ENCODE measurements around the gene PRICKLE2. TPM values are rescaled to one million over a fixed set of nuclear protein-coding genes. Genes with fewer than 3 reads are reported as not detected.

Gene PRICKLE2
- total RNA-seq, 1 experiment from 2014 or later, result 9.5 TPM

DNA sequence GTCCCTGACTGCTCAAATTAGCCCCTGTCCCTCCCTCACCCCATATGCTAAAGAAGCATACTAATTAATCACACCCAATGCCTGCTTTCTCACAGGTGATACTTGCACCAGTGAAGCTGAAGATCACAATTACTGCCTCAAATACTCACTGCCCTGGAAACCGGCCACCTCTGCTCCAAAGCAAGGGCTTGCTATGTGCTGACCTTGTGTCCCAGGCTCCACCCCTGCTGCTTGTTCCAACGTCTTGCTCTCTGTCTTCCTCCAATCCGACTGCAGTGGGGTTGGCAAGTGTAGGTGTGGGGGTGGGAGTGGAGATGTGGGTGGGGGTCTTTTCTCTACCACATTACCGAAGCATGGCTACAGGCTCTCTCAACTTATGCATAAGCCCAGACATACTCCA, 146.3 kb downstream of the PRICKLE2 start:
- DNase-seq (ENCODE audit: low read depth), result no peak

DNA sequence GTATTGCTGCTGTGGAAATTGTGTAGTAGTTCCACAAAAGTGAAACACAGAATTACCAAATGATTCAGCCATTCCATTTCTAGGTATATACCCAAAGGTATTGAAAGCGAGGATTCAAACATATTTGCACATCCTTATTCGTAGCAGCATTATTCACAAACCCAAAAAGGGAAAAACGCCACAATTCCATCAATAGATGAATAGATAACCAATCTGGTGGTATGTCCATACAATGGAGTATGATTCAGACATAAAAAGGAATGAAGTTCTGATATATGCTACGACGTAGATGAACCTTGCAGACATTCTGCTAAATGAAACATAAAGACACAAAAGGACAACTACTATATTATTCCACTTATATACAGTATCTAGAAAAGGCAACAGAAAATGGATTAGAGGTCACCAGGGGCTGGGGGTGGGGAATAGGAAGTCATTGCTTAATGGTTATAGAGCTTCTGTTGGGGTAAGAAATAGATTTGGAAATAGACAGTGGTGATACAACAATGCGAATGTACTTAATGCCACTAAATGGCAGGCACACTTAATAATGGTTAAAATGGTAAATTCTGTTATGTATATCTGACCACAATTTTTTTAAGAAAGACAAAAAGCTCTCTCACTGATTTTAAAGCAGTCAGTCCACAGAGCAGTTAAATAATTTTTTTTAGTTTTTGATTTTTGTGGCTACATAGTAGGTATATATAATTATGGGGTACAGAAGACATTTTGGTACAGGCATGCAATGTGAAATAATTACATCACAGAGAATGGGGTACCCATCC, 150.2 kb downstream of the PRICKLE2 start:
- DNase-seq (ENCODE audit: low read depth), result no peak

DNA sequence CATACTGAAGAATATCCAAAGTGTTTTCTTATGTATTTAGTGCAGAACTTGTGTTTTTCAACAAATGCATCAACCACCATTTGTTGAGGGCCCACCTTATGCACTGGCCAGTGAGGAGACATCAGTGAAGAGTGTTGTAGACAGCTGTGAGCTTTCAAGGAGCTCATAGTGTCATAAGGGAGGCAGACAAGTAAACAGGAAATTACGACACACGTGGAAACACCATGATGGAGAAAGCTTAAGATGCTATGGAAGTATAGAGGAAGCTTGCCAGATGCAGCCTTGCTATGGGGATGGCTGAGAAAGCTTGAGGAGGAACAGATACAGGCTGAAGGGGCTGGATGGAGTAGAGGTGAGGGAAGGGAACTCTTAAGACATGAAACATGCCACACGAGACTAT, 151.2 kb downstream of the PRICKLE2 start:
- DNase-seq (ENCODE audit: low read depth), result no peak

DNA sequence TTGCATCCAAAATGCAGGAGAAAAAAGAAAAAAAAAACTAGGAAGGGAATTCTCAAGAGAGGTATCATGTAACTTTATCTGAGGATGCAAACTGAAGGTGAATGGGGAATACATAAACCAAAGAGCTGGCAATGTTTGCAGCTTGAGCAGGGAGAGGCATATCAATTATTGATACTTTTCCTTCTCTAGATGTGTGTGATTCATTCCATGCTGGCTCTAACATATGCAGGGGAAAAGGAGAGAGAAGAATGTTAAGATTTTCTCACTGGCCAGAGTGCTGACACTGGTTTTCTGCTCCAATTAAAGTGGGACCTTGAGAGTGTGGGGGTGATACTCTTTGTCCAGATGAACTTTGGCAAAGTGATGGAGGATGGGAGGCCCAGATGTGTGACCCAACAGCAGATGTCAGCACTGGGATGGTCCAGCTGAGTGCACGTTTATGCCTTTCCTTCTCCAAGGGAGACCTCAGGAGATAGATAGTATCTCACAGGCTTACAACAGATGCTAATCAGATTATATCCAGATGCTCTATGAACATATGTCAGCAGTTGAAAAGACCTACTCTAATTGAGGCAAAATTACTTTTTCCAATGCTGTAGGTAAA, 152.0 kb downstream of the PRICKLE2 start:
- DNase-seq (ENCODE audit: low read depth), result no peak

DNA sequence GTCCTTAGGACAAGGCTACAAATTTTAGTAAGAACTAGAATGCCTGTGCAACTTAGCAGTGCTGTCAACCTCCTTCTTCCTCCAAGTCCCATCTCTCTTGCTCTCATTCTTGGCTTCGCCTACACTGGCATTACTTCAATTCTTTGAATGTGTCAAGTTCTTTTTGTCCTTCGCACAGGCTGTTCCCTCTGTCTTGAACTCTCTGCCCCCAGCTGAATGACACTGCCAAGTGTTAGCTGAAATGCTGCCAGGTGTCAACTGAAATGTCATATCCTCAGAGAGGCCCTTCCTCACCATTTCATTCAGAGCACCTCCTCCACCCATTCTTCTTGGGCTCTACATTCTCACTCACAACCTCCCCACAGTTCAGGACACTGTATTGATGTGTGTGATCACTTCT, 153.1 kb downstream of the PRICKLE2 start:
- DNase-seq (ENCODE audit: low read depth), result no peak

DNA sequence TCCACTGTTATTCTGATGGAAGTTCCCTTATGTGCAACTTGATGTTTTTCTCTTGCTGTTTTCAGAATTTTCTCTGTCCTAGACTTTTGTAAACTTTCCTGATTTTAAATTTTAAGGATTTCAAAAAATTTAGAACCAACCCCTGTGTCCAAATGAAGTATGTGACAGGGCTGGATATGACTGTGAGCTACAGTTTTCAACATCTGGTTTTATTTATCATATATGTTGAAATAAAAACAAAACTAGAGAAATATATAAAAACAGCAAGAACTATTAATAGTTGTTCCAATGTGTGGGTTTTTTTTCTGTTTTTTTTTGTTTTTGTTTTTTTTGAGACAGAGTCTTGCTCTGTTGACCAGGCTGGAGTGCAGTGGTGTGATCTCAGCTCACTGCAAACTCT, 154.6 kb downstream of the PRICKLE2 start:
- no peak for DNase-seq (ENCODE audit: low read depth)

DNA sequence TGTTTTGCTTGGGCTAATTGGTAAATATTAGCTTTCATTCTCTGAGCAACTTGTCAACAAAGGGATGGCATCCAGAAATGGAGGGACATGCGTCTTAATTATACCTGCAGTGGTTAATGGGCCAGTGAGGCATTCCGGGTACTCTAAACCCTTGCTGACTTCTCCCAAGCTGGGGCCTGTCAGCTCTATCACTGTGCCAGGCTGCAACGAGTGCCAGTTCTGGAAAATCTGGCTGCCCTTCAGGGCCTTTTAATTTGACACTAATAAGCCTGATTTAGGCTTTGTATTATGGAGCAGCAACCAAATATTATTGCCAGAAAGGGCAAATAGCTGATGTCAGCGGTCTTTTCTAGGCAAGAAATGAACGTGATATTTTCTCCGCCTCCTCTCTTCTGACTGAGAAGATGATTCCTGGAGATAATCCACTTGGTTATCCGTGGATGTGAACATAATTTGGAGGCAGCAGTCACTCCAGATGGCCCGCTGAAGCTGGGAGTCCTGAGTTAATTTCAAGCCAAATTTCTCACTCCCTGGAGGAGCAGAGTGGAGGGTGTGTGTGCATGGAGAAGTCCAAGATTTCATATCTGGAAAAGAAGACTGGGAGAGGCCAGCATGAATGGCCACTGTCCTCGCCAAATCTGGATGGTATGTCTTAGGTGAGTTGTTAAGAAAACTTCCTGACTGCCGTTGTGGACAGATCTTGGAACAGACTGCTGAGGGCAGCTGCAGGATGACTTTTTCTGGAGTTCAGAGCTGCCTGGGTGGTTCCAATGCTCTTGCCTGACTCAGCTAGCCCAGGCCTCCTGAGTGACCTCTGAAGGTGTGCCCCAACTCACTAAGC, 157.5 kb downstream of the PRICKLE2 start:
- peak; percentile 46 for DNase-seq (ENCODE audit: low read depth)

DNA sequence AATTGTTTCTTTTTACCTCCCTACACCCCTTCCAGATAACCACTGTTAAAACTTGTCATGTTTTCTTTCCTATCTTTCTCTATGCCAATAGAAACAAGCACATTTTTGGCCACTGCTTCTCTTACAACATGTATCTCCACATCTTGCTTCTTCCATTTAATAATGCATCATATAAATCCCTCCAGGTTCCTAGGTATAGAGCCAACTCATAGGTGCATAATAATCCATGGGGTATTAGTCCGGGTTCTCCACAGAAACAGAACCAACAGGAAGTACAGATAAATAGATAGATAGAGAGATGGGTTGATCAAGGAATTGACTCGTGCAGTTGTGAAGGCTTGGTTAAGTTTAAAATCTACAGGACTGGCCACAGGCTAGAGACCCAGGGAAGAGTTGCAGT, 160.5 kb downstream of the PRICKLE2 start:
- DNase-seq (ENCODE audit: low read depth), result no peak

DNA sequence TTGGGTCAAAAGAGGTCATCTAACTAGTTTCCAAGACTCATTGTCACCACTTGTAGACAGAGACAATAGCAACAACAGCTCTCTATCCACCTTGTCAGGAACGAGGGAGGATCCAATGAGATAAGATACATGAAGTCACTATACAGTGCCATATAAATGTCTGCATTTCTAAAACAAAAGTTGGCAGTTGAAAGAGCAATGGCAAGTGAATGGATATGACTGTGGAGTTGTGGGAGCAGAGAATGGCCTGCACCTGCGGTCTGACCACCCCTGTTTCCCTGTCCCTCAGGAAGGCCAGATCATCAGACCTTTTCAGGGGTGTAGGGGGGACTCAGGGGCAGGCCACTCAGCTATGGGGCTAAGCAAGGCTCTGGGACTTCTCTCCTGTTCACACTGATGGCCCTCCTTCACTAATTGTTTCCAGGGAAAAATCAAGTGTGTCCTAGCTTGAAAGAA, 161.3 kb downstream of the PRICKLE2 start:
- no peak for DNase-seq (ENCODE audit: low read depth)

DNA sequence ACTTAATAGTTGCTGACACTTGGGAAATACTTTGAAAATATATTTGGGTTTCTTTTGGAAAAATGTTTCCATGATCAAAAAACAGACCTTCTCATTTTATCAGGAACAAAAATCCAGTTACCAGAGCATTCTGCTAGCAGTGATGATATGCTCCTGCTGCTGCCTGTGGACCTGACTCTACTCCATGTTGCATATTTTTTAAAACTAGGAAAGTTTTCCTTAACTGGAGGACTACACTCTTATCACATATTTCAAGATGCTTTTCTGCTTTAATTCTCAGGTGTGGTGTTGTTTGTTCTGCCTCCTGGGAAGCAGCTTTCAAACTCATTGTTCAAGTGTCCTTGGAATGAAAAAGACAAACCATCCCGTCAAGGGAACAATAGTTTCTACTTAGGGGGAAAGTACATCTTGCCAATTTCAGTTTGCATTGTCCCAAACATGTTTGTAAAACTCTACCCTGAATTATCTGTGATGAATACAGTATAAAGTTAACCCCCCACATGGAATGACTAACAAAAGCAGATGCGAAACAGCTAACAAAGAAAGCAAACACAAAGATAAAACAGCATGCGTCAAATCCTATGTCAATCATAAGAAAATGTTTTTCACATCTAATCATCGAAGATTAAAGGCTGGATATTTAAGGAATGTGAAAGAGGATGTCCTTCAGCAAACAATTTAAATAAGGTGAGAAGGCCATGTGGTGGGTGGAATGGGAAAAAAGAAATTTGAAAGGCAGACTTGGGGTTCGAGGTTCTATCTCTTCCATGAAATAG, 161.9 kb downstream of the PRICKLE2 start:
- peak; percentile 42 for DNase-seq (ENCODE audit: low read depth)

DNA sequence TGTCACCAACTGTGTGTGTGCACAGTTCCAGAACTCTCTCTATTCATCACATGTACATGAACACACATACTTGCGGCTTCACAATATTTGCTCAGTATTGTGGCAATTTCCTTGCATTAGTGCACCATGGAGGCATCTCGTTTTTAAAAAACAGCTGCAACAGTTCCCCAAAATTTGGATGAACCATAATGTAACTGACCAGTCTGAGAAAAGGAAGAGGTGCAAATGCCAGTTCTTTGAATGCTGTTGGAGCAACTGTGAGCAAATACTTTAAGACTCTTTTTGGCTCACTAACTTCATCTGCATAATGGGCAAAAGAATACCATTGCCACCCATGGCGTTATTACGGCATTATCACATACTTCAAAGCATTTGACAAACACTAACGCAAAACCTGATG, 163.6 kb downstream of the PRICKLE2 start:
- no peak for DNase-seq (ENCODE audit: low read depth)

DNA sequence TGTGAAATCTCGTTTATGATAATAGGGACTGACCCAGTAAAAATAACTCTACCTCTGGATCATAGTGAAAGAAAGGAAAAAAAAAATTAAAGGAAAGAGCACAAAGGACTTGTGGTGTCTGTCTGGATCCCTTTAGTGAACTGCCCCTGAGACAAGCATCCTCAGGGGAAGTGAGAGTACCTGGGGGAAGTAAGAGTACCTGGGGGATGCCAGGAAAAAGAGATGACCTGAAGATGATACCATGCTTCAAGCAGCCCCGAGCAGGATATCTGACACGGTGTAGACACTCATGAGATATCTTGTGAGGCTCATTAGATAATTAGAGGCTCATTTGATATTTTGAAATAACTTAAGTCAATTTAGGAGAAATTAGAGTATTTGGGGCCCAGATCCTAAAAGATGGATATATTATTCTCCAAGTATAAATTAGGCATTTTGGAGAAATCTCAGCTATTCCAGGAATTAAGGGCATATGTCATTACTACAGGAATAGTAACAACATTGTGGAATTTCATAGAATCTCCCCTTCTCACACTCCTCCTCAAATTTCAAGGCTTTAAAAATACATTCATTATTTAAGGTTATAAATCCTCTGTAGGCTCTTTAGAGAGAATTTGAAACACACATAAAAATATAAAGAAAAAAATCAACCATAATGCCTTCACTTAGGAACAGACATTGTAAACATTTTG, 165.6 kb downstream of the PRICKLE2 start:
- no peak for DNase-seq (ENCODE audit: low read depth)

DNA sequence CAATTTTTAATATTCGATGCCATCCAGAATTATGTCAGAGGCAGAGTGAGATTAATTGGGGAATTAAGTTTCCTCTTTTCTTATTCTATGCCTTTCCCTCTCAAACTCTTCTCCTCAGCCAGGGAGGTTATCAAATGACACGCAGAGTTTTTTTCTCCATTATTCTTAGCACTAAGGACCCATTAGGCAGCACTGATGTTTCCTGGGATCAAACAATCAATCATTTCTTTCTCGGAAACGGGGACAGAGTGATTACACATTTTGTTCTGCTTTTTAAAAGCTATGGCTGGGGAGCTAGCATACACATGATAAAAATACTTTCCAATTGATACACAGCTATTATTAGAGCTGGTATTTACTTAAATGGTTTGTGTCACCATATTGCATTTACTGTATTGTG, 166.7 kb downstream of the PRICKLE2 start:
- DNase-seq (ENCODE audit: low read depth), result no peak

DNA sequence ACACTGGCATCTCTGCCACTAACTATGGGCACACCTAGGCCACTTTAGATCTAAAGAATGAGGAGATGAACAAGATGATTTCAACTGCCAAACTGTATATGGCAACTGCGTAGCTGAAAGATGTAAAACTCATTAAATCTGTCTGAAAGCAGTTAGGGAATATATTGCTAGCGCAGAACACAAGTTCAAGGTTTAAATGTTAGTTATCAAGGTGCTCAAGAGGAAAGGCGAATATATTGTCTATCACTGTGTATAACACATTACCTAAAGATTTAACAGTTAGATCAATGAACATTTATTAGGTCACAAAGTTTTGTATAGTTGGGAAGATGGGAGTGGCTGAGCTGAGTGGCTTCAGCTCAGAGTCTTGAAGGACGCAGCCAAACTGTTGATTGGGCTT, 168.0 kb downstream of the PRICKLE2 start:
- DNase-seq (ENCODE audit: low read depth), result no peak

DNA sequence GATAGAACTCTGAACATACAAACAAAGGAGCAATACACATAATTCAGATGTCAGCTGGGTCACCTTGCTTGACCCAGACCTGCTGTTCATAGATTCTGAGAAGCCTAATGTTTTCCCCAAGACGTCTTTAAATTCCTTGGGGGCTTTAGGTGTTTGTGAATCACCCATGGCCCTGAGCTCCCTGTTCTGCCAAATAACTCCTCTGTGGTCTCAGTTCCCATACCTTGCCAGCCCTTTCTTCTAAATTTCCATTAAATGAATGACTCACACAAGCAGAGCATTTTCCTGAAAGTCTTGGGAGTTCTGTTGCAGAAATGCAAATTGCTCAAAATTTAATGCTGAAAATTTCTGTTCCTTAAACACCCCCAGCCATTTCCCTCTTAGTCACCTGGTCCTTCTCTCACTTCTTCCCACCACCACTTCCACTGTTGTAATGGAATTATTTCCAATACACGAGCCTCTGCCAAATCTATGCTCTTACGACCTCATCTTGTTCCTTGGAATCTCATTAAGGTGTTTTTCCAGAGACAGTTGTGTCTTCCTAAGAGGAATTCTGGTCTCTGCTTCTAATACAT, 168.6 kb downstream of the PRICKLE2 start:
- DNase-seq (ENCODE audit: low read depth), result peak; percentile 88

DNA sequence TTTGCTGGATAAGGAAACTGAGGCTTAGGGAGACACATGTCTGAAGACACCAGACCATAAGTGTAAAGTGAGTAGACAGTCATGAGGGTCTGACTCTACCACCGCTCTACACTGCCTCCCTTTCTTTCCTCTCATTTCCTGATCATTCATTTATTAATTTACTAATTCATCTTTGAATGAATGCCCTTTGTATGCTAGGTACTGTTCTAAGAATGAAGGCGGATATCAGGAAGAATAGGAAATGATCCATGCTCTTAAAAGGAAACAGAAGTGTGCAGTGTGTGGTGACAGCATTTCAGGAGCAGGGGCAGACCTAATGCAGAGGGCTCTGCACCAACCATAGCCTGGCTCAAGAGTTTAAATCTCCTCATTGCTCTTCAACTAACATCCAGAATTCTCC, 170.2 kb downstream of the PRICKLE2 start:
- no peak for DNase-seq (ENCODE audit: low read depth)

DNA sequence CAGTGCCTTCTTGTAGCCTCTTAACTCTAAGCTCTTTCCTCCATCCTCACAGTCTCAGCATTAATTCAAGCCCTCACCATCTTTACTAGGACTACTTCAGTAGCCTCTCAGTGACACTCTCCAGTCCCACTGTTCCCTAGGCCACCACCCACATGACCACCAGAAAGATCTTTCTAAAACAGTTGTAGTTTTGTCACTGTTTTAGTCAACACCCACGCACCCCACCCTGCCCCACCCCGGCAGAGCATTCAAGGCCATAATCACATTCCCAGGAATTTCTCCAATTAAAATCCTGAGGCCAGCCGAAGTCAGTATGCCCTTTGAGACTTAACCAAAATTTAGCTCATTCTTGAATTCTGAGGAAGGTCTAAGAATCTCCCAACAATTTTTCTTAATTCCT, 170.8 kb downstream of the PRICKLE2 start:
- DNase-seq (ENCODE audit: low read depth), result no peak

DNA sequence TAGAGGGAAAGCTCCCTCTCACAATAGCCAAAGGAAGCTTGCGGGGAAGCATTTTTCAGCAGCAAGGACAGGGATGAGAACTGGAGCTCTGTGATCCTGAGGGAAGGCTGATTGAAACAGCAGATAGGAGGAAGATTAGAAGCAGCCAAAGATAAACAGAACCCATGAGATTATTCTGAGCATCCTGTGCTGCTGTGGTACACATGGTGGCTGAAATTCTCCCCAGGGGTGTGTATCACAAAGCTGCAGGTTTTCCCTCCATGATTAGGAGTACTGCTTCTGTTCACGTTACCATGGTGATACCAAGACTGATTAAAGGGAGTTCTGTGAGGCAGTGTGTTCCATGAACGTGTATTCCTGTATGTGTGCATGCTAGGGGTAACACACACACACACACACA, 171.7 kb downstream of the PRICKLE2 start:
- no peak for DNase-seq (ENCODE audit: low read depth)

DNA sequence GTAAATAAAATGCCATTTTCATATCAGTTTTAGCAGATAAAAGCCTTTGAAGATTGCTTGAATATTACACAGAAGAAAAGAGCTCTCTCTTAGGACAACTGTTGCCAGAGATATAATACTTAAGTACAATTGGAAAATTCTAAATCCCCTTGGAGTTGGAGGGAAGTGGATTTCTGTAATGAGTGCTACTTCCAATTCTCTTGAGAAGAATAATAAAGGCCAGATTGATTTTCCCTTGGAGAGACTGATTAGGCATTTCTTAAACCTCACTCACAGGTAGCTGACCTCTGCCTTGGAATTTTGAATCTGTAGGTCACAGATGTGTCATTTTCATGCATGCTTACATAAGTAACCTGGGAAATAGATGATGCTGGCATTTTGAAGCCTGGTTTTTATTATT, 172.1 kb downstream of the PRICKLE2 start:
- DNase-seq (ENCODE audit: low read depth), result no peak

DNA sequence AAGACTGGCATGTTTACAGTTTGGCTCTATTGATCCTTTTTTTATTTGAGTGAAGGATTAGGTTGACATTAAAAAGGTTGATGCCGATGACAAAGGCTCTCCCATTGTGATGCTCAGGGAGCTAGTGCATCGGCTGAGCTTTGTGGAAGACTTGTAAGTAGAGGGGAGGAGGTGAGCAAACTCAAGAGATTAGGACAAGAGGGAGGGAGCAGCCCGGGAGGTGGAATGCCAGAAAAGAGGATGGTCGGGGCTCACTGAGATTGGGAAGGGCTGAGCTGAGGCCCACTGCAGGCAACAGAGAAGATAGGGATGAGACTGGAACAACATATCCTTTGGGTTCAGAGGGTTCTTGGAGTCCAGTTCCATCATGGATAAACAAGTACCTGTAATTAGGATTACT, 175.4 kb downstream of the PRICKLE2 start:
- DNase-seq (ENCODE audit: low read depth), result no peak
